Stimulated activated CD4-positive, alpha-beta T cell treated with anti-CD3 and anti-CD28 coated beads, Interleukin-15, amount 100 ng/mL, for 48 hours (primary cell): ENCODE results near the gene BHLHE40.

Experiments used
- DNase-seq, 2 donors: peaks; one replicate each; pipeline ENCODE4 v3.0.0-alpha.2; 2020; ENCODE audit warnings: low read depth in 2 of 2

Gene BHLHE40

GRCh38 chr3:4983739-4984510, 4.7 kb downstream of the BHLHE40 start:
- peak; percentile 61 to 62 for DNase-seq

GRCh38 chr3:4984511-4984864, 5.3 kb downstream of the BHLHE40 start:
- no peak for DNase-seq

GRCh38 chr3:4985330-4986174, 6.3 kb downstream of the BHLHE40 start:
- DNase-seq: no peak

GRCh38 chr3:4986175-4986781, 7.0 kb downstream of the BHLHE40 start:
- peak in 1 of 2 donors; percentile 37 for DNase-seq

GRCh38 chr3:4986782-4987537, 7.7 kb downstream of the BHLHE40 start:
- DNase-seq: peak; percentile 54 to 69

- DNase-seq: no peak
Measured at GRCh38 chr3:4987538-4988296, 8.5 kb downstream of the BHLHE40 start.

GRCh38 chr3:4988983-4989834, 10.0 kb downstream of the BHLHE40 start:
- DNase-seq: no peak

- DNase-seq: no peak
Measured at GRCh38 chr3:4990069-4990468, 10.8 kb downstream of the BHLHE40 start.

- no peak for DNase-seq
Measured at GRCh38 chr3:4992118-4992517, 12.9 kb downstream of the BHLHE40 start.

GRCh38 chr3:4993276-4994143, 14.3 kb downstream of the BHLHE40 start:
- DNase-seq: no peak

GRCh38 chr3:4994144-4994730, 15.0 kb downstream of the BHLHE40 start:
- no peak for DNase-seq

GRCh38 chr3:4994823-4995499, 15.7 kb downstream of the BHLHE40 start:
- no peak for DNase-seq

GRCh38 chr3:4995500-4996053, 16.3 kb downstream of the BHLHE40 start:
- no peak for DNase-seq

- DNase-seq: no peak
Measured at GRCh38 chr3:4996223-4996765, 17.1 kb downstream of the BHLHE40 start.

- DNase-seq: no peak
Measured at GRCh38 chr3:4996771-4997291, 17.6 kb downstream of the BHLHE40 start.

- DNase-seq: no peak
Measured at GRCh38 chr3:4997946-4998345, 18.7 kb downstream of the BHLHE40 start.

- no peak for DNase-seq
Measured at GRCh38 chr3:4999531-5000184, 20.4 kb downstream of the BHLHE40 start.
